GM18870 (cell line): ENCODE measurements around the gene TNFRSF19.
"Not testable (repeated sequence)": the region's sequence is repeated elsewhere in the genome, so short reads cannot be mapped to it uniquely, and the experiment has no call there.

ENCODE experiments used
- ATAC-seq: cut with Tn5 transposase; IDR thresholded peaks from one replicate; pipeline ENCODE4 v1.9.1; 2021; ENCODE audit warnings: moderate library complexity; ENCODE audit not compliant: unreplicated experiment

The TNFRSF19 gene, protein sequence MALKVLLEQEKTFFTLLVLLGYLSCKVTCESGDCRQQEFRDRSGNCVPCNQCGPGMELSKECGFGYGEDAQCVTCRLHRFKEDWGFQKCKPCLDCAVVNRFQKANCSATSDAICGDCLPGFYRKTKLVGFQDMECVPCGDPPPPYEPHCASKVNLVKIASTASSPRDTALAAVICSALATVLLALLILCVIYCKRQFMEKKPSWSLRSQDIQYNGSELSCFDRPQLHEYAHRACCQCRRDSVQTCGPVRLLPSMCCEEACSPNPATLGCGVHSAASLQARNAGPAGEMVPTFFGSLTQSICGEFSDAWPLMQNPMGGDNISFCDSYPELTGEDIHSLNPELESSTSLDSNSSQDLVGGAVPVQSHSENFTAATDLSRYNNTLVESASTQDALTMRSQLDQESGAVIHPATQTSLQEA

DNA sequence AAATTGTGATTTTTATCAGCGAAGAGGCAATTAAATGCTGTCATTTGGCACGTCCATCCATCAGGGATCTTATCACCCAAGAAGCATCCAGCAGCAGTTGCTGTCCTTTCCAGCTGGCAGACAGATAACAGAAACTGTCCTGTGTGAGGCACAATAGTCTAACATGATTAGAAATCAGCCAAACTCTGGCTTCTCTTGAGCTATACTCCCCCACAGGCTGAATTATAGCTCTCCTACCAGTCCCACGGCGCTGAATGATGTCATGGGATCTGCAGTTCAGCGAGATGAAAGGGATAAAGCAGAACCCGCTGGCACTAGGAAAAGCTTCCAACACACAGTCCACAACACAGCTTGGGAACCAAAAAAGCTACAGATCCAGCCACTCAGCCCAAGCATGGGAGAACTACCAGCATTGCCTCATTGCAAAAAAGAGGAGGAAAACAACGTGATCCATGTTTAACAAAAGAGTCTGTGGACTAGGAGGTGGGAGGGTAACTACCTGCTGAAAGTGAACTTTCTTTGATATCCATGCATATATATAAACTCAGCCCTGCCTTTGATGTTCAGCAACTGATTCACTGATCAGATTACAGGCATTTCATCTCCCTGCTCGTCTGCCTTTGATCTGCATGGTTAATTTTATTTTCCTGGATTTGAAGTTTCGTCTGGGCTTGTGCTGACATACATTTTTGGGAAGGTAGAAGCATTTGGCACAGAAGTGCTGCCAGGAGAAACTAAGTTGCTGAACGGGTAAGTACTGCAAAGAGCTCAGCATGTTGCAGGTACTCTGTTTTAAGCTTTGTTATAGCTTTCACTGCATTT, at the start of gene TNFRSF19:
Gene TNFRSF19 (plus strand): TSS at position 314 of the 822 bp plus-strand sequence. CDS start 19,772 bp downstream, outside the sequence.
- ATAC-seq: no peak

DNA sequence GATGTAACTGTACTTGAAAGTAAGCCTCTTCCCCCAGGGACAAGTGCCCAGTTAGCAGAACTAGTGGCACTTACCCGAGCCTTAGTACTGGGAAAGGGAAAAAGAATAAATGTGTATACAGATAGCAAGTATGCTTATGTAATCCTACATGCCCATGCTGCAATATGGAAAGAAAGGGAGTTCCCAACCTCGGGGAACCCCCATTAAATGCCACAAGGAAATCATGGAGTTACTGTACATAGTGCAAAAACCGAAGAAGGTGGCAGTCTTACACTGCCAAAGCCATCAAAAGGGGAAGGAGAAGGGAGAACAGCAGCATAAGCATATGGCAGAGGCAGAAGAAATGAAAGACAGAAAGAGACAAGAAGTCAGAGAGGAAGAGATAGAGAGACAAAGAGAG, 40.3 kb upstream of the TNFRSF19 start:
- ATAC-seq: not testable (repeated sequence)

- ATAC-seq: no peak
Observed at GRCh38 chr13:23531446-23531845, 38.8 kb upstream of the TNFRSF19 start.

DNA sequence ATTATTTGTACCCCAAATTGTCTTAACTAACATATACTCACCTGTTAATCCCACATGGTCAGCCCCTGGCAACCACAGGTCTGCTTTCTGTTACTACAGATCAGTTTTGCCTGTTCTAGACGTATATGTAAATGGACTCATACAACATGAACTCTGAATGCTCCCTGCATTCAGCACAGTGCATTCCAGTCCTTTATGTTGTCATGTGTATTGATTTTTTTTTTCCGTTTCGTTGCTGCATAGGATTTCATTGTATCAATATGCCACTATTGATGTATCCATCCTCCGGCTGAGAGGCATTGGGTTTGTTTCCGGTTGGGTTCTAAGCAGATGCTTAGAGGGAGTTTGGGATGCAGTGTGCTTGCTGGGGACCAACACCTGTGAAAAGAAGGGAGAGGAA, 36.1 kb upstream of the TNFRSF19 start:
- no peak for ATAC-seq

DNA sequence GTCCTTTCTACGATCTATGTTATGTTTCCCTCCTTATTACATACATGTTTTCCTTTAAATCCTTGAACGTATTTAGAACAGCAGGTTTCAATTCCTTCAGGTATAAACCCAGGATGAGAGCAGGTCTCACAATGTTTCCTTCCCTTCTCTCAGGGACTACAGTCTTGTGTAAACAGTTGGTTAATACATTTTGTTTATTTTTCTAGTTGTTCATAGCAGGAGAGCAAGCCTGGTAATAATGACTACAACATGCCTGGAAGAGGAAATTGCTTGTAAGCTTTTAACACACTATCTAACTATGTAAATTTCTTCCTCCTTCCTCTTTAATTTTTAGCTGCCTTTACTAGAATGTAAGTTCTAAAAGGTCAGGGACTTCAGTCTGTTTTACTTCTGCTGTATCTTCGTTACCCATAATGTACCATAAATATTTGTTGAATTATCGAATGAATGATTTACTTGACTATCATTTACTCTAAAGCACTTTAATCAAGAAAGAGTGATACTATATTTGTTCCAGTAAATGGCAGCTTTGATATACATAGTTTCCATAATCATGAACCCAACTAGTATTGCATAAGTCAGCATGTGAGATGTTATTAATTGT, 28.9 kb upstream of the TNFRSF19 start:
- no peak for ATAC-seq

DNA sequence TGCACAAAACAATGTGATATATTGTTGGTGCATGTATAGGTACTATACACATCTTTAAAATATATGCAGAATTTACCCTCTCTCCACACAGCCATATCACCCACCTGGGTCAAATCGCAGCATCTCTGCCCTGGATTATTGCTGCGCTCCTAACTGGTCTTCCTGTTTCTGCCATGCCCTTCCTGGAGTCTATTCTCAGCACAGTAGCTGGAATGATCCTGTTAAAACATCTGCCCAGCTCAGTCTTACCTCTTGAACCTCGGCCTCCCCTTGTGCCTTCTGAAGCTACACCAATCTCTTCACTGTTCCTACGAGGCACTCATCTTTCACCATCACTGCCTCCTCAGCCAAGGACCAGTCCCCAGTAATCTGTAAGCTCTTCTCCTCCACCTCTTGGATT, 25.5 kb upstream of the TNFRSF19 start:
- ATAC-seq: no peak

DNA sequence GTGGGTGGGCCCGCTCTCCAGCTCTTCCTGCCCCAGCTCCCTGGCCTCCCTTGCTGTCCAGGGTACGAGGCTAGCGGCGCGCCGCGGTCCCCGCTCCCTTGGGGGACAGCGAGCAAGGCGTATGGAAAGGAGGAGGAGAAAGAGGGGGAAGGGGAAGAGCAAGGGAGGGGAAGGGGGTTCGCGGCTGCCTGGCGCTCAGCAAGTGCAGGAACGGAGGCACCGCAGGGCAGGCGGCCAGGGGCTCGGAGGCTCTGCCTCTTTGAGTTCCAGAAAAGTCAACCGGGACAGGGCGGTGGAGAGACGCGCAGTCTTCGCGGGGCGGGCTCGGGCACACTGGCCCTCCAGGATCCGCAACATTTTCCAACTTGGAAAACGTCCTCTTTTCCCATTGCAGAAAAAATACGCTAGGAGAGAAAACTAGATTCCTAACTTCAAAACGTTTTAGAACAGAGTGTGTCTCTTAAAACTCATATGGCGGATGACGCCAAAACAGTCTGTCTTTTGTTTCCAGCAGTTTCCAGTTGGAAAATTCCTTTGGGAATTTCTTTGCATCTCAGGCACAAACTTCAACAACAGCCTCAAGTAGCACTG, 23.1 kb upstream of the TNFRSF19 start:
- ATAC-seq: no peak

GRCh38 chr13:23549724-23550123, 20.5 kb upstream of the TNFRSF19 start:
- no peak for ATAC-seq

- ATAC-seq: no peak
Observed at GRCh38 chr13:23550163-23550562, 20.0 kb upstream of the TNFRSF19 start.

DNA sequence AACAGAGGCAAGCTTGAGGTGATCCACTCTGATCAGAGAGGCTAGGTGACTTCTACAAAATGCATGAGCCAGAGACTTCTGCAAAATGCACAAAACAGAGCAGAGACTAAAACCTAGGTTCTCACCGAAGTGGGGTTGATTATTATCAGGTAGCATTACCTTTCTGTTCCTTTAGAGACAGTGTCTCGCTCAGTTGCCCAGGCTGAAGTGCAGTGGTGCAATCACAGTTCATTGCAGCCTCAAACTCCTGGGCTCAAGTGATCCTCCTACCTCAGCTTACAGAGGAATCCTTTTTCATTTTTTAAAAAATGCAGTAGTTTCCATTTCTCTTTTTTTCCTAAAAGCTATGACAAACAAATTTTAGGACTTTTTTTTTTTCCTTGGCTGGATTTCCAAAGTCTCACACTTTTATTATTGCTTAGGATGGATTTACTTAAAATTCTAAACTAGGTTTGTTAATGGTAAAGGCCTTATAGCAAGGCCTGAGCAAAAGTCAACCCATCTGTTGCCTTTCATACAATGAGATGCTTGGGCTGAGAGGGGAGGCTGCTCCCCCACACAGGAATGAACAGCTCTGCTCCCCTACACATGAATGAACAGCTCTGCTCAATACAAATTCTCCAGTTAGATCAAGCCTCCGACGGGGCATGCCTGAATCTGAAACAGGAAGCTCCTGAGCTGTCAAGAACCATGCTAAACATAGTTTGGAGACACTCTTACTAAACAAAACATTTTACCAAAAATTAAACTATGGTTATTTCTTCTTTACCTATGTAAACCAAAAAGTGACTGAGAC, 18.8 kb upstream of the TNFRSF19 start:
- no peak for ATAC-seq

DNA sequence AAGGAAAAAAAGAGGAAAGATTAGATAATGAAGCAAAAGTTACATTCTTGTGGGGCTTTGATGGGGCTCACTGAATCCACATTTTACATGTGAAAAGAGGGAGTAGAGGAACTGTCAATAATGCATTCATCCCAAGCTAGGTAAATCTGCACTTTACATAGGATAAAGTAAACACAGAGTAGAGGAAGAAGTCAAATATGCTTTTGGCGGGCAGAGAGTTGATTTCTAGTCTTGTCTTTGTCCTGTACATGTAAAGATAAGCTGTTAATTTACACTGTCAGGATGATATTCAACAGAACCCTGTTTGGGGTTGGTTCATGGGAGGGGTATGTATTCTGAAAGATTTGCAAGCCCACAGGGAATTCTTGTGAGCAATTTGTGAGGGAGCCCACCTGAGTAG, 18.0 kb upstream of the TNFRSF19 start:
- no peak for ATAC-seq

DNA sequence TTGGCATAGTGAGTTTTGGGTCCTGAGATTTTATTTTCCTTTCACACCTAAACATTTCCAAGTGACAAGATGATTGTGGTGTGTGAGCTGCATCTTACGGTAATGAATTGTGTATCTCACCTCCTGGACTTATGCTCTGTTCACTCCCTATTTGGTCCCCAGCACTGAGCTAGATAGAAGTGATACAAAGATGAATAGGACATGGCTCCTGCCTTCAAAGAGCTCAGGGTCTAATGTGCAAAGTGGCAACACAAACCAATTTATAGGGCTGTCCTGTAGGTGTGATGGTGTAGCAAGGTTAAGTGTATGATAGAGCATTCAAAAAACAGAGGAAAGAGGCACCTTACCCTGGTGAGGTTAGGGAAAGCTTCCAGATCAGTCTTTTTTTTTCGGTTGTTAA, 17.6 kb upstream of the TNFRSF19 start:
- no peak for ATAC-seq

DNA sequence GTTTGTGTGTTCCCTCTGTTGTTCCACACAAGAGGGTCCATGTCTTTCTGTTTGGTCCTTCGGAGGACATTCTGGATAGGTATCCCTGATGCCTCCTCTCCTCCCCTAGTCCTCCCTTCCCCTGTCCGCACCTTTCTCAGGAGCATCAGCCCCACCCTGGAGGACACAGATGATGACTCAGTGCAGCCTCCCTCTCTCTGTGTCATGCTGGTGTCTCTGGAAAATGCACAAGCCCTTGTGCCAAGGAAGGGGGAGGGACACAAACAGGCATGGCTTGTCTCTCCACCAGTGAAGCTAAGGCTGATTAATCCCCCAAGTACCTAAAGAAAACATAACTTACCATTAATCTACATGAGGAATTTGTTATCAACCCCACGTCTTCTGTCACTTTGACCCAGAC, 16.2 kb upstream of the TNFRSF19 start:
- no peak for ATAC-seq

DNA sequence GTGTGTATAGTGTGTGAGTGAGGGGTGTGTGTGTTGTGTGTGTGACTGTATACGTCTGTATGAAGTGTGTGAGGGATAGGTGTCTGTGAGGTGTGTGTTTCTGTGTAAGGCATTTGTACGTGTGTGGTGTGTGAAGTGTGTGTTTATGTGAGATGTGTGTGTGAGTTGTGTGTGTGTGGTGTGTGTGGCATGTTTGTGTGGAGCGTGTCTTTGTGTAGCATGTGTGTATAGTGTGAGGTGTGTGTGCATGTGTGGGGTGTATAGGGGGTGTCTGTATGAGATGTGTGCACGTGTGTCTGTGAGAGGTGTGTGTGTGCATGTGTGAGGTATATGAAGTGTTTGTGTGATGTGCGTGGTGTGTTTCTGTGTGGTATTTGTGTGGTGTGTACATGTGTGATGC, 13.2 kb upstream of the TNFRSF19 start:
- no peak for ATAC-seq

DNA sequence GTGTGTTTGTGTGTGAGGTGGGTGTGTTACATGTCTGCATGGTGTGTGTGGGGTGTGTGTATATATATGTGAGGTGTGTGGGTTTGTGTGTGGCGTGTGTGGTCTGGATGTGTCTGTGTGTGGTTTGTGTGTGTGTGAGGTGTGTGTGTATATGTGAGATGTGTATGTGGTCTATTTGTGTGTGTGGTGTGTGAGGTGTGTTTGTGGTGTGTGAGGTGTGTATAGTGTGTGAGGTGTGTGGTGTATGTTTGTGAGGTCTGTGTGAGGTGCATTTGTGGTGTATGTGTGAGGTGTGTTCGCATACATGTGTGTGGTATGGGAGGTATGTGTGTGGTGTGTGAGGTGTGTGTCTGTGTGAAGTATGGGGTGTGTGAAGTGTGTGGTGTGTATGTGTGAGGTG, 12.5 kb upstream of the TNFRSF19 start:
- ATAC-seq: no peak

- no peak for ATAC-seq
Observed at GRCh38 chr13:23558675-23559536, 11.3 kb upstream of the TNFRSF19 start.

- ATAC-seq: no peak
Observed at GRCh38 chr13:23560571-23561089, 9.6 kb upstream of the TNFRSF19 start.

DNA sequence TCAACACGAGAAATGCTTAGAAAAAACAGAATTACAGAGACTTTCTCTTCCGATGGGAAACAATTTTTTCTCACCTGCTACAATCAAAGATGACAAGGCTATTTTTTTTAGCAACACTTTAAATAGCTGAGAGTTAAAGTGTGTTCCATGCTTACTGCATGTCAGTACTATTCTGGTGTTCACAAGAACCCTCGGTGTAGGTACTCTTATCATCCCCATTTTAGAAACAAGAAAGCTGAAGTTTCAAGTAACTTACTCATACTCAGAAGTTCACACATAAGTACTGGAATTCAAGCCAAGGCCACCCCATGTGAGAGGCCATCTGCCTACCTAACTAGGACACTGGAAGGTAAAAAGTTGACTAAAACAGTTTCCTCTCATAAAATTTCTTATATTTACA, 9.0 kb upstream of the TNFRSF19 start:
- peak; percentile 77 for ATAC-seq

DNA sequence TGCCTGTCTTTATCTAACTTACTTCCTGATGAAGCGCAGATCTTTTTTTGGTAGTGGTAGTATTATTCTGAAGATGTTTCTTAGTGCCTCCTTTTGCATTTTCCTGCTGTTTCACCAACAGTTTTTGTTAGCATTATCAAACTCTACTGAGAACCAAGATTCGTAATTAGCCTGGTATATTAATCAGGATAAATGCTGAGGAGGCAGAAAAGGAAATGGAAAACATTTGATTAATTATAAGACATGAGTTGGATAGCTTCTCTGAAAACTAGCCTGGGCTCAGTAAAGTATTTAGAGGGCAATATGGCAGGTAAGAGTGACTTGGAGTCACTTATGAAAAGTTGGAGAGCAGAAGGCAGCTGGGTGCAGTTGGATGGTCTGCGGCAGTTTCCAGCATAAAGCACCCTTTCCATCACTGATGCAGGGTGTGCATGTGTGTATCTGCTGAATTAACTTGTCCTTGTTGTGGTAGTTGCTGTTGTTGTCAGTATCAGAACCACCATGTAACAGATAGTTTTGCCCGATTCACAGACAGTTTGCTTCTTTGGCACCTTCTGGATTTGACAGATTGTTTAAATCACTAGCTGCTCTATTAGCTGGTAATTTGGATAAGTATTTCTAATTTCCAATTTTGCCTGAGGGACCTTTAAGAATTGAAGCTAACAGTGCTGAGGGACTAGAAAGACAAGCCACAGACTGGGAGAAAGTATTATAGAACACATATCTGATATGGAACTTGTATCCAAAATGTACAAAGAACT, 6.9 kb upstream of the TNFRSF19 start:
- ATAC-seq: no peak
